WI38 (cell line): Measurements from ENCODE around the gene TRIML2.

Source experiments
- H3K4me3 ChIP-seq: 2 replicates; pipeline ENCODE4 v1.5.1; 2011; ENCODE audit warnings: low read depth, mild to moderate bottlenecking, control low read depth, low read length
- CTCF ChIP-seq: IDR thresholded peaks from 2 replicates; pipeline ENCODE4 v1.5.1; 2012; ENCODE audit warnings: low read depth, mild to moderate bottlenecking, control low read depth, low read length

TRIML2 gene

GRCh38 chr4:188107931-188108843, 1.2 kb downstream of the TRIML2 start:
- TF ChIP-seq CTCF: no peak
- H3K4me3 ChIP-seq: no peak overlapping the region

GRCh38 chr4:188106454-188106853, 2.9 kb downstream of the TRIML2 start:
- TF ChIP-seq CTCF: no peak
- no peak overlapping the region for H3K4me3 ChIP-seq

GRCh38 chr4:188092824-188093223, 16.6 kb downstream of the TRIML2 start:
- no peak overlapping the region for H3K4me3 ChIP-seq
- TF ChIP-seq CTCF: no peak

GRCh38 chr4:188086858-188087257, 22.5 kb downstream of the TRIML2 start:
- no peak for TF ChIP-seq CTCF
- H3K4me3 ChIP-seq: no peak overlapping the region

- no peak for TF ChIP-seq CTCF
- H3K4me3 ChIP-seq: no peak overlapping the region
These were observed 26.6 kb downstream of the TRIML2 start for GRCh38 chr4:188082796-188083195.

GRCh38 chr4:188078116-188078515, 31.3 kb downstream of the TRIML2 start:
- no peak overlapping the region for H3K4me3 ChIP-seq
- TF ChIP-seq CTCF: no peak

GRCh38 chr4:188076169-188076568, 33.2 kb downstream of the TRIML2 start:
- H3K4me3 ChIP-seq: no peak overlapping the region
- no peak for TF ChIP-seq CTCF
